GM18505 (cell line): ENCODE measurements around the gene ANKRD28.
A peak's percentile ranks its signal among the peaks of the same experiment; 100 is the strongest.

Experiments
- ATAC-seq: cut with Tn5 transposase; IDR thresholded peaks from one replicate; pipeline ENCODE4 v1.9.1; 2021; ENCODE audit not compliant: unreplicated experiment
- POLR2A ChIP-seq: IDR thresholded peaks from 4 replicates; pipeline ENCODE4 v1.6.1; 2011; ENCODE audit warnings: borderline replicate concordance; ENCODE audit not compliant: insufficient read depth, insufficient read length; ENCODE audit errors: extremely low read depth

ANKRD28 gene

GRCh38 chr3:15779111-15779510 lies 18.7 kb downstream of the ANKRD28 start:
- no peak for ATAC-seq
- TF ChIP-seq POLR2A, result no peak

- no peak for ATAC-seq
- TF ChIP-seq POLR2A, result no peak
Measured at GRCh38 chr3:15778332-15778858, 19.4 kb downstream of the ANKRD28 start.

- ATAC-seq, result peak; percentile 58
Measured at GRCh38 chr3:15774931-15775560, 22.7 kb downstream of the ANKRD28 start.

- no peak for ATAC-seq
- TF ChIP-seq POLR2A, result no peak
Measured at GRCh38 chr3:15771444-15771843, 26.3 kb downstream of the ANKRD28 start.

GRCh38 chr3:15769256-15769915 lies 28.4 kb downstream of the ANKRD28 start:
- ATAC-seq, result no peak
- TF ChIP-seq POLR2A, result no peak

- ATAC-seq, result peak; percentile 87
- TF ChIP-seq POLR2A, result no peak
Measured at GRCh38 chr3:15768421-15769255, 29.1 kb downstream of the ANKRD28 start.

- ATAC-seq, result no peak
- no peak for TF ChIP-seq POLR2A
Measured at GRCh38 chr3:15766406-15766805, 31.4 kb downstream of the ANKRD28 start.

- TF ChIP-seq POLR2A, result no peak
- no peak for ATAC-seq
Measured at GRCh38 chr3:15758295-15758694, 39.5 kb downstream of the ANKRD28 start.

GRCh38 chr3:15757824-15758223 lies 40.0 kb downstream of the ANKRD28 start:
- no peak for ATAC-seq
- TF ChIP-seq POLR2A, result no peak

GRCh38 chr3:15756505-15756904 lies 41.3 kb downstream of the ANKRD28 start:
- ATAC-seq, result no peak
- TF ChIP-seq POLR2A, result no peak

GRCh38 chr3:15755780-15756179 lies 42.0 kb downstream of the ANKRD28 start:
- no peak for ATAC-seq
- TF ChIP-seq POLR2A, result no peak

GRCh38 chr3:15755181-15755580 lies 42.6 kb downstream of the ANKRD28 start:
- ATAC-seq, result no peak
- TF ChIP-seq POLR2A, result no peak

- no peak for ATAC-seq
- no peak for TF ChIP-seq POLR2A
Measured at GRCh38 chr3:15754047-15754446, 43.7 kb downstream of the ANKRD28 start.
